ENCODE results near the gene ADGRL3.
"Not testable (repeated sequence)": the region's sequence is repeated elsewhere in the genome, so short reads cannot be mapped to it uniquely, and the experiment has no call there.

The ADGRL3 gene

GRCh38 chr4:61922766-61923165 is 722.6 kb downstream of the ADGRL3 start:
- Histone ChIP-seq H3K9me3 (ENCODE audit: control insufficient read depth, low read length) (no peaks in the 10 kb centered on the region), H3K4me3 (ENCODE audit: low read length) (no peak overlapping the region), H3K4me1 (ENCODE audit: control insufficient read depth, insufficient read depth, low read length) (no peaks in the 10 kb centered on the region), H3K27me3 (ENCODE audit: control insufficient read depth, insufficient read depth, low read length) (no peaks in the 10 kb centered on the region), H3K36me3 (ENCODE audit: control insufficient read depth, insufficient read depth, low read length) (no peaks in the 10 kb centered on the region), H3K9ac (ENCODE audit: low read length) (no peak overlapping the region)

GRCh38 chr4:61923179-61923578 is 723.1 kb downstream of the ADGRL3 start:
- Histone ChIP-seq H3K36me3 (ENCODE audit: control insufficient read depth, insufficient read depth, low read length) (no peaks in the 10 kb centered on the region), H3K27me3 (ENCODE audit: control insufficient read depth, insufficient read depth, low read length) (no peaks in the 10 kb centered on the region), H3K4me3 (ENCODE audit: low read length) (no peak overlapping the region), H3K9ac (ENCODE audit: low read length) (no peak overlapping the region), H3K4me1 (ENCODE audit: control insufficient read depth, insufficient read depth, low read length) (no peaks in the 10 kb centered on the region), H3K9me3 (ENCODE audit: control insufficient read depth, low read length) (no peaks in the 10 kb centered on the region)

DNA sequence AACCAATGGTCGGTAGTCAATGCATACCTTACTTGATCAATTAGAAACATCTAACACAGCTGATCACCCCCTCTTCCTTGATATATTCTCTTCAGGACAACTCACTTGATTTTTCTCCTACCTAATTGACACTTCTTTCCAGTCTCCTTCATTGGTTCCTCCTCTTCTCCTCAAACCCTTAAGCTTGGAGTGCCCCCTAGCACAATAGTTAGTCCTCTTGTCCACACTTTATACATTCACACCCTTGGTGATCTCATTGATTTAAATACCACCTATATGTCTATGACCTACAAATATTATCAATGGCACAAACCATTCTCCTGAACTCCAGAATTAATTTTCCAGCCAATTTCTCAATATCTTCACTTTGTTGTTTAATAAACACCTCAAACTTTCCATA is 724.0 kb downstream of the ADGRL3 start:
- Histone ChIP-seq H3K9me3 (ENCODE audit: control insufficient read depth, low read length) (no peaks in the 10 kb centered on the region), H3K36me3 (ENCODE audit: control insufficient read depth, insufficient read depth, low read length) (no peaks in the 10 kb centered on the region), H3K4me3 (ENCODE audit: low read length) (no peak overlapping the region)

DNA sequence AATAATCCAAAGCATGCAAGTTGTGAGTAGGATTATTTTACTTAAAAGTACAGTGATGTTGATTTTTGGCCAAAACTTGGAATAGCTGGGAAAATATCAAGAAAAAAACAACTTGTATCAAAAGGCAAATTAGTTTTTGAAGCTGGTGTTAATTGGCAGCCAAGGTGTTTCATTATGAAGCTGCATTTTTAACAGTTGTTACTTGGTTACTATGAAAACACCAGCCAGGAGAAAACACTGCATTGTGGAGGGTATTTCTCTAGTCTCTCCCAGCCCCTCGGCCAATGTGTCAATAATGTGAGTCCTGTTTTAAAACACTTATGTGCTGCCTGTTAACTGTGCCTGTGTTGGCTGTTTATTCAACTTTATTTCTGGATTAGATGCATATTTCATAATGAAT is 733.4 kb downstream of the ADGRL3 start:
- H3K4me3 ChIP-seq (ENCODE audit: low read length): no peak overlapping the region
- H3K9ac ChIP-seq (ENCODE audit: low read length): no peak overlapping the region
- H3K36me3 ChIP-seq (ENCODE audit: control insufficient read depth, insufficient read depth, low read length): no peaks in the 10 kb centered on the region
- no peaks in the 10 kb centered on the region for H3K27me3 ChIP-seq (ENCODE audit: control insufficient read depth, insufficient read depth, low read length)
- H3K4me1 ChIP-seq (ENCODE audit: control insufficient read depth, insufficient read depth, low read length): no peaks in the 10 kb centered on the region
- no peaks in the 10 kb centered on the region for H3K9me3 ChIP-seq (ENCODE audit: control insufficient read depth, low read length)

More for the DNA sequence above, 724.0 kb downstream of the ADGRL3 start:
- Histone ChIP-seq H3K27me3 (ENCODE audit: control insufficient read depth, insufficient read depth, low read length) (no peaks in the 10 kb centered on the region), H3K4me1 (ENCODE audit: control insufficient read depth, insufficient read depth, low read length) (no peaks in the 10 kb centered on the region), H3K9ac (ENCODE audit: low read length) (no peak overlapping the region)

DNA sequence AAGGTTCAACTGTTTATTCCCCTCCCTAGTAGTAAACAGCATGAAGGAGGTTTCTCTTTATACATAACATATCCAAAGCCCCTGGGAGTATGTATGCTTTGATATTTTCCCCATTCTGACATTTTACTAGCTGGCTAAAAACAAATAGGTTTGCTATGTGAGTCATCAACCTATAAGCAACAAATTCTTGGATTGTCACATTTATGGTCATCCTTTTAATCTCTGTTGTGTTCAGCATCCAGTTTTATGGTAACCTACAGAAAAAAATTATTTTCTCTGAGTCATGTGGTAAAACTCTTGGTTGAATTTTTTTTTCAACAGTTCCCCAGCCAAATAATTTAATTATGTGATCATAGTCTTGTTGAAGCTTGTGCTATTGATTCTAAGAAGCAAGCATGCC is 734.1 kb downstream of the ADGRL3 start:
- Histone ChIP-seq H3K9me3 (ENCODE audit: control insufficient read depth, low read length) (no peaks in the 10 kb centered on the region), H3K27me3 (ENCODE audit: control insufficient read depth, insufficient read depth, low read length) (no peaks in the 10 kb centered on the region), H3K4me3 (ENCODE audit: low read length) (no peak overlapping the region), H3K4me1 (ENCODE audit: control insufficient read depth, insufficient read depth, low read length) (no peaks in the 10 kb centered on the region), H3K36me3 (ENCODE audit: control insufficient read depth, insufficient read depth, low read length) (no peaks in the 10 kb centered on the region), H3K9ac (ENCODE audit: low read length) (no peak overlapping the region)

- H3K9me3 ChIP-seq (ENCODE audit: control insufficient read depth, low read length): no peaks in the 10 kb centered on the region
- no peak overlapping the region for H3K9ac ChIP-seq (ENCODE audit: low read length)
- H3K36me3 ChIP-seq (ENCODE audit: control insufficient read depth, insufficient read depth, low read length): no peaks in the 10 kb centered on the region
- H3K4me3 ChIP-seq (ENCODE audit: low read length): no peak overlapping the region
- H3K4me1 ChIP-seq (ENCODE audit: control insufficient read depth, insufficient read depth, low read length): no peaks in the 10 kb centered on the region
- no peaks in the 10 kb centered on the region for H3K27me3 ChIP-seq (ENCODE audit: control insufficient read depth, insufficient read depth, low read length)
Observed at GRCh38 chr4:61938250-61938846, 738.2 kb downstream of the ADGRL3 start.

- H3K4me1 ChIP-seq (ENCODE audit: control insufficient read depth, insufficient read depth, low read length): no peaks in the 10 kb centered on the region
- no peak overlapping the region for H3K9ac ChIP-seq (ENCODE audit: low read length)
- no peaks in the 10 kb centered on the region for H3K27me3 ChIP-seq (ENCODE audit: control insufficient read depth, insufficient read depth, low read length)
- no peaks in the 10 kb centered on the region for H3K36me3 ChIP-seq (ENCODE audit: control insufficient read depth, insufficient read depth, low read length)
- H3K9me3 ChIP-seq (ENCODE audit: control insufficient read depth, low read length): no peaks in the 10 kb centered on the region
- no peak overlapping the region for H3K4me3 ChIP-seq (ENCODE audit: low read length)
Observed at GRCh38 chr4:61950625-61951024, 750.5 kb downstream of the ADGRL3 start.

DNA sequence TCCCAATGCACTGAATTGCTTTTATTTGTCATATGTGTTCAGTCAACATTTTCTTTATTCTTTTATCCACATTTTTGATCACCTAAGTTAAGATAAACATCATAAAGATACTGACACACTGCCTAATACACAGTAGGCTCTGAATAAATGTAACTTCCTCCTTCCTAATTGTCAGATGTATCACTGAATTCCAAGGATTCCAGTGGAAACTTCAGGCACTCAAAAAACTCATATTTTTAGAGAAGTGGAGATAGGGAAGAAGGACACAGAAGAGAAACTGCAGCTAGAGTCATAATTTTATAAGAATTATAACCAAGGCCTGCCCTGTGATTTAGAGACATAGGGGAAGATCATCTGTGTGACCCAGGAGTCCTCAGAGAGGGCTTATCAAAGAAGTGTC is 753.3 kb downstream of the ADGRL3 start:
- H3K36me3 ChIP-seq (ENCODE audit: control insufficient read depth, insufficient read depth, low read length): no peaks in the 10 kb centered on the region

DNA sequence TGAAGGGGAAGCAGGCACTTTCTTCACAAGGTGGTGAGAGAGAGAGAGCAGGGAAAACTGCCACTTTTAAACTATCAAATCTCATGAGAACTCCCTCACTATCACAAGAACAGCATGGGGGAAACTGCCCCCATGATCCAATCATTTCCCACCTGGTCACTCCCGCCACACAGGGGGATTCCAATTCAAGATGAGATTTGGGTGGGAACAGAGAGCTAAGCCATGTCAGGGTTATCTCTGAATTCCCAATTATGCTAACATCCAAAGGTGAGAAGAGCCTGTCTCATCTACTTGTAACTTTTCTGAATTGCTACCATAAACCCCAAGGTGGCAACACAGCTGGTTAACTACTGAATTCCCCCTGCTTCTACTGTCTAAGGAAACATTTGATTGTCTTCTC is 758.5 kb downstream of the ADGRL3 start:
- Histone ChIP-seq H3K4me3 (ENCODE audit: low read length) (no peak overlapping the region), H3K9me3 (ENCODE audit: control insufficient read depth, low read length) (no peaks in the 10 kb centered on the region), H3K27me3 (ENCODE audit: control insufficient read depth, insufficient read depth, low read length) (no peaks in the 10 kb centered on the region), H3K4me1 (ENCODE audit: control insufficient read depth, insufficient read depth, low read length) (no peaks in the 10 kb centered on the region), H3K9ac (ENCODE audit: low read length) (no peak overlapping the region), H3K36me3 (ENCODE audit: control insufficient read depth, insufficient read depth, low read length) (no peaks in the 10 kb centered on the region)

More for the DNA sequence above, 753.3 kb downstream of the ADGRL3 start:
- Histone ChIP-seq H3K9ac (ENCODE audit: low read length) (no peak overlapping the region), H3K4me3 (ENCODE audit: low read length) (no peak overlapping the region), H3K9me3 (ENCODE audit: control insufficient read depth, low read length) (no peaks in the 10 kb centered on the region), H3K4me1 (ENCODE audit: control insufficient read depth, insufficient read depth, low read length) (no peaks in the 10 kb centered on the region), H3K27me3 (ENCODE audit: control insufficient read depth, insufficient read depth, low read length) (no peaks in the 10 kb centered on the region)

GRCh38 chr4:61959087-61959486 is 759.0 kb downstream of the ADGRL3 start:
- Histone ChIP-seq H3K9me3 (ENCODE audit: control insufficient read depth, low read length) (no peaks in the 10 kb centered on the region), H3K9ac (ENCODE audit: low read length) (no peak overlapping the region), H3K4me3 (ENCODE audit: low read length) (no peak overlapping the region), H3K36me3 (ENCODE audit: control insufficient read depth, insufficient read depth, low read length) (no peaks in the 10 kb centered on the region), H3K27me3 (ENCODE audit: control insufficient read depth, insufficient read depth, low read length) (no peaks in the 10 kb centered on the region), H3K4me1 (ENCODE audit: control insufficient read depth, insufficient read depth, low read length) (no peaks in the 10 kb centered on the region)

DNA sequence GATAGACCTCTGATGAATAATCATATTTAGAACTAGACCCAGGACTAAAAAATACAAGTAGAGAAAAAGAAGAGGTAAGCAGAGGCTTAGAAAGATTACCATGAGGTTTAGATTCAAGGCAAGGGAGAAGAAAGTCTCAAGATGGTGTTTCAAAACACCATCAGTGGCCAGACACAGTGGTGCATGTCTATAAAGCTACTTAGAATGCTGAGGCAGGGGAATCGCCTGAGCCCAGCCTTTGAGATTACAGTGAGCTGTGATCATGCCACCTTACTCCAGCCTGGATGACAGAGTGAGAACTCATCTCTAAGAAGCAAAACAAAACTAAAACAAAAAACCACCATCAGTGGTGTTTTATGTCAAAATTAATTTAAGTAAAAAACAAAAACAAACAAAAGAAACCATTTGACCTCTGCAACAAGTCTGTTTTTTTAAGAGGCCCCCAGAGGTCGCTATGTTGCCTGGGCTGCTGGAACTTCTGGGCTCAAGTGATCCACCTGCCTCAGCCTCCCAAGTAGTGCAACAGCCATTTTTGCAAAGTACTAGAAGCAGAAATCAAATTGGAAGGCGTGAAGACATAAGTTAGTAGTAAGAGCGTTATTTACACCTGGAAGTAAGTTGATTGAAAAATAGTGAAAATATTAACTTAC is 784.3 kb downstream of the ADGRL3 start:
- Histone ChIP-seq H3K9ac (ENCODE audit: low read length) (no peak overlapping the region), H3K4me1 (ENCODE audit: control insufficient read depth, insufficient read depth, low read length) (no peaks in the 10 kb centered on the region), H3K27me3 (ENCODE audit: control insufficient read depth, insufficient read depth, low read length) (no peaks in the 10 kb centered on the region), H3K36me3 (ENCODE audit: control insufficient read depth, insufficient read depth, low read length) (no peaks in the 10 kb centered on the region), H3K9me3 (ENCODE audit: control insufficient read depth, low read length) (no peaks in the 10 kb centered on the region), H3K4me3 (ENCODE audit: low read length) (no peak overlapping the region)

GRCh38 chr4:61985426-61985825 is 785.3 kb downstream of the ADGRL3 start:
- H3K9ac ChIP-seq (ENCODE audit: low read length): no peak overlapping the region
- H3K27me3 ChIP-seq (ENCODE audit: control insufficient read depth, insufficient read depth, low read length): no peaks in the 10 kb centered on the region
- H3K9me3 ChIP-seq (ENCODE audit: control insufficient read depth, low read length): no peaks in the 10 kb centered on the region
- H3K4me3 ChIP-seq (ENCODE audit: low read length): no peak overlapping the region
- no peaks in the 10 kb centered on the region for H3K36me3 ChIP-seq (ENCODE audit: control insufficient read depth, insufficient read depth, low read length)
- no peaks in the 10 kb centered on the region for H3K4me1 ChIP-seq (ENCODE audit: control insufficient read depth, insufficient read depth, low read length)

- not testable (repeated sequence) for H3K36me3 ChIP-seq (ENCODE audit: control insufficient read depth, insufficient read depth, low read length); H3K27me3 ChIP-seq (ENCODE audit: control insufficient read depth, insufficient read depth, low read length); H3K4me1 ChIP-seq (ENCODE audit: control insufficient read depth, insufficient read depth, low read length)
Observed at GRCh38 chr4:61986929-61987328, 786.8 kb downstream of the ADGRL3 start.

More at GRCh38 chr4:61986929-61987328, 786.8 kb downstream of the ADGRL3 start:
- not testable (repeated sequence) for H3K9me3 ChIP-seq (ENCODE audit: control insufficient read depth, low read length); H3K9ac ChIP-seq (ENCODE audit: low read length); H3K4me3 ChIP-seq (ENCODE audit: low read length)

Data from mucosa of stomach (tissue), 1 donor.